SK-N-SH (cell line): Measurements from ENCODE around the gene DNASE2. TPM values are rescaled to one million over a fixed set of nuclear protein-coding genes. Genes with fewer than 3 reads are reported as not detected.

Experiments
- CTCF ChIA-PET: fragments of 300-600, 350-600 bp; formaldehyde crosslinking; extraction: SDS; loops from one replicate; lab custom pipeline; 2021; lab: Yijun Ruan, JAX
- POLR2A ChIA-PET: fragments of 350-600 bp; sonication (Branson Sonifier 250); formaldehyde crosslinking; extraction: SDS; loops from one replicate; lab custom pipeline; 2020; ENCODE audit warnings: antibody characterized with exemption, inconsistent platforms; lab: Yijun Ruan, JAX
- DNase-seq: peaks from one replicate; pipeline ENCODE4 v3.0.0; 2012
- H2AFZ ChIP-seq: fragments of 200-600 bp; sonication (generic); 2 replicates; pipeline ENCODE4 v1.8.1; 2016; ENCODE audit warnings: antibody characterized with exemption, mild to moderate bottlenecking, low read depth
- H3F3A ChIP-seq: fragments of 200-600 bp; sonication (generic); replicated peaks from 2 replicates; pipeline ENCODE3; 2016; ENCODE audit warnings: antibody characterized with exemption, mild to moderate bottlenecking; ENCODE audit not compliant: insufficient read depth
- H3K27ac ChIP-seq, 2 experiments: fragments of 200-500 bp in 1 of 2; fragments of 200-600 bp in 1 of 2; sonication (Bioruptor generic) in 1 of 2; sonication (generic), shearing (Covaris generic) in 1 of 2; 2 replicates each; pipeline versions ENCODE4 v1.5.1 to v1.6.1; 2014 to 2016; ENCODE audit warnings: low read depth in 2 of 2, inconsistent platforms in 1 of 2, low read length in 1 of 2, mild to moderate bottlenecking in 1 of 2, mixed read lengths in 1 of 2
- H3K27me3 ChIP-seq: fragments of 200-600 bp; sonication (generic), shearing (Covaris generic); 2 replicates; pipeline ENCODE4 v1.6.1; 2016; ENCODE audit warnings: mixed run types; ENCODE audit not compliant: insufficient read depth
- H3K36me3 ChIP-seq, 2 experiments: fragments of 200-500 bp in 1 of 2; fragments of 200-600 bp in 1 of 2; sonication (Bioruptor generic) in 1 of 2; sonication (generic) in 1 of 2; replicated peaks in 1 of 2; 2 replicates each; pipeline versions ENCODE3 to v1.5.1; 2014 to 2016; ENCODE audit warnings: low read length in 1 of 2, mild to moderate bottlenecking in 1 of 2; ENCODE audit not compliant: insufficient read depth in 2 of 2, control insufficient read depth in 1 of 2
- H3K4me1 ChIP-seq, 2 experiments: fragments of 200-500 bp in 1 of 2; fragments of 200-600 bp in 1 of 2; sonication (Bioruptor generic) in 1 of 2; sonication (generic), shearing (Covaris generic) in 1 of 2; 2 replicates each; pipeline versions ENCODE4 v1.5.1 to v1.6.1; 2014 to 2016; ENCODE audit warnings: low read depth in 1 of 2, low read length in 1 of 2, mixed run types in 1 of 2; ENCODE audit not compliant: insufficient read depth in 2 of 2, control insufficient read depth in 1 of 2
- H3K4me2 ChIP-seq: fragments of 200-600 bp; sonication (generic), shearing (Covaris generic); 2 replicates; pipeline ENCODE4 v1.6.1; 2017; ENCODE audit warnings: mixed run types
- H3K4me3 ChIP-seq, 2 experiments: fragments of 200-500 bp in 1 of 2; fragments of 200-600 bp in 1 of 2; sonication (Bioruptor generic) in 1 of 2; sonication (generic), shearing (Covaris generic) in 1 of 2; 2 replicates each; pipeline versions ENCODE4 v1.5.1 to v1.8.1; 2014 to 2016; ENCODE audit warnings: low read depth in 2 of 2, inconsistent platforms in 1 of 2, low read length in 1 of 2, mild to moderate bottlenecking in 1 of 2, mixed read lengths in 1 of 2, moderate library complexity in 1 of 2
- H3K79me2 ChIP-seq: fragments of 200-600 bp; sonication (generic); 2 replicates; pipeline ENCODE4 v1.8.1; 2017; ENCODE audit warnings: mild to moderate bottlenecking; ENCODE audit not compliant: insufficient read depth
- H3K9ac ChIP-seq: fragments of 200-600 bp; sonication (generic); 2 replicates; pipeline ENCODE4 v1.6.1; 2017; ENCODE audit warnings: mixed run types
- H3K9me2 ChIP-seq: fragments of 200-600 bp; sonication (generic); 2 replicates; pipeline ENCODE4 v1.6.1; 2017; ENCODE audit warnings: mixed run types
- H3K9me3 ChIP-seq: fragments of 200-600 bp; sonication (generic); 2 replicates; pipeline ENCODE4 v1.6.1; 2017; ENCODE audit warnings: mixed run types, mild to moderate bottlenecking, moderate library complexity
- H4K20me1 ChIP-seq: fragments of 200-600 bp; sonication (generic); 2 replicates; pipeline ENCODE4 v1.6.1; 2017; ENCODE audit warnings: mild to moderate bottlenecking, mixed run types; ENCODE audit not compliant: insufficient read depth
- CTCF ChIP-seq: fragments of 200-600 bp; sonication (generic); IDR thresholded peaks from 2 replicates; pipeline ENCODE4 v1.6.1; 2017; ENCODE audit warnings: antibody characterized with exemption, mild to moderate bottlenecking, moderate library complexity
- FOXJ3 ChIP-seq: sonication (generic); formaldehyde crosslinking; IDR thresholded peaks from 2 replicates; pipeline ENCODE4 v1.5.1; 2020; ENCODE audit warnings: mild to moderate bottlenecking, missing genetic modification reagents
- GABPA ChIP-seq: IDR thresholded peaks from 2 replicates; pipeline ENCODE4 v1.4.0; 2012; ENCODE audit warnings: low read depth, mild to moderate bottlenecking
- JUND ChIP-seq: IDR thresholded peaks from 2 replicates; pipeline ENCODE4 v1.4.0; 2012
- MAX ChIP-seq: IDR thresholded peaks from 2 replicates; pipeline ENCODE4 v1.4.0; 2012; ENCODE audit warnings: low read depth
- MEF2A ChIP-seq: IDR thresholded peaks from 2 replicates; pipeline ENCODE4 v1.4.0; 2012; ENCODE audit warnings: low read depth, borderline replicate concordance
- MXI1 ChIP-seq: IDR thresholded peaks from 2 replicates; pipeline ENCODE4 v1.6.1; 2012; ENCODE audit warnings: mild to moderate bottlenecking, low read depth, low read length, improper control_type of control experiment
- NFIC ChIP-seq: IDR thresholded peaks from 2 replicates; pipeline ENCODE4 v1.4.0; 2012; ENCODE audit warnings: borderline replicate concordance
- TCF12 ChIP-seq: IDR thresholded peaks from 2 replicates; pipeline ENCODE4 v1.4.0; 2012
- TEAD4 ChIP-seq: IDR thresholded peaks from 2 replicates; pipeline ENCODE4 v1.4.0; 2012; ENCODE audit warnings: mild to moderate bottlenecking, borderline replicate concordance; ENCODE audit not compliant: insufficient read depth
- WGBS: methylation state at CpG from one replicate; pipeline ENCODE4 v1.1.6; 2017; ENCODE audit warnings: low lambda C conversion rate; 5-methylcytosine and 5-hydroxymethylcytosine counted together
- polyA plus RNA-seq, 3 experiments: library from polyadenylated mRNA; depleted of rRNA; stranded (reverse); fragments of >200 nt; gene quantifications; 2 replicates each; pipeline ENCODE4 v1.2.3, GENCODE V29; 2012

The DNASE2 gene
- polyA plus RNA-seq, 1 of the 3 experiments (the other 2 are of a cell fraction), result 29.8 TPM

GRCh38 chr19:12913851-12914690 lies 32.8 kb upstream of the DNASE2 start:
- Histone ChIP-seq H3K9me2 (no peaks in the 10 kb centered on the region), H4K20me1 (no peaks in the 10 kb centered on the region), H3K27ac (peak overlapping the region in 1 of 2 experiments; percentile 78; a peak in 2 of 4 replicates), H3K4me2 (no peak overlapping the region), H3K9me3 (no peaks in the 10 kb centered on the region), H3K9ac (no peak overlapping the region), H3K4me1 (peaks cover 5 to 22% of the 10 kb centered on the region in 2 experiments; a peak in 3 of 4 replicates), H3F3A (no peaks in the 10 kb centered on the region), H3K4me3 (no peak overlapping the region), H2AFZ (no peak overlapping the region), H3K79me2 (no peaks in the 10 kb centered on the region), H3K36me3 (no peaks in the 10 kb centered on the region), H3K27me3 (no peaks in the 10 kb centered on the region)
- no peak for DNase-seq
- CTCF ChIA-PET, result interaction anchor here (0.5 to 1.9 kb wide), 8 partner anchors 12 to 89 kb away, joined by 3 to 6 read pairs (median 3); partner anchors contain the start of gene GCDH
- WGBS, result 93% methylated on average over 12 of the region's 12 CpGs
- TF ChIP-seq GABPA, result no peak
- TF ChIP-seq MEF2A, result no peak
- no peak for TF ChIP-seq MAX
- no peak for TF ChIP-seq MXI1
- POLR2A ChIA-PET, result interaction anchor here (0.7 to 1.7 kb wide), 6 partner anchors 10 to 29 kb away, joined by 3 to 7 read pairs (median 4); partner anchors contain the start of genes CALR and FARSA

- Histone ChIP-seq H3K79me2 (no peaks in the 10 kb centered on the region), H4K20me1 (no peaks in the 10 kb centered on the region), H3K27me3 (no peaks in the 10 kb centered on the region), H3F3A (no peaks in the 10 kb centered on the region), H3K9me3 (no peaks in the 10 kb centered on the region), H3K36me3 (no peaks in the 10 kb centered on the region), H3K4me3 (no peak overlapping the region), H3K9me2 (no peaks in the 10 kb centered on the region), H3K27ac (peak overlapping the region in 1 of 2 experiments; percentile 78; a peak in 2 of 4 replicates), H3K4me2 (no peak overlapping the region), H3K4me1 (peaks cover 5 to 22% of the 10 kb centered on the region in 2 experiments; a peak in 3 of 4 replicates), H3K9ac (no peak overlapping the region), H2AFZ (peak overlapping the region; percentile 5; the same call in 1 of the 2 replicates)
- no peak for TF ChIP-seq TEAD4
- 0 out of 2 replicates have a peak, but pooled peaks have one; percentile 18 for TF ChIP-seq FOXJ3 (CRISPR knock-in tag)
- TF ChIP-seq CTCF, result no peak
- no peak for TF ChIP-seq MEF2A
- 0 out of 2 replicates have a peak, but pooled peaks have one; percentile 34 for TF ChIP-seq NFIC
- TF ChIP-seq MXI1, result peak; percentile 17; the same call in 1 of the 2 replicates
- TF ChIP-seq TCF12, result no peak
- TF ChIP-seq JUND, result no peak
- ChIA-PET POLR2A (interaction anchor here (0.7 to 1.7 kb wide), 10 partner anchors 11 to 42 kb away, joined by 3 to 10 read pairs (median 4); partner anchors contain the start of genes CALR, FARSA and GCDH), CTCF (interaction anchor here (1.0 to 1.9 kb wide), 7 partner anchors 11 to 153 kb away, joined by 3 to 6 read pairs (median 4); partner anchors contain the start of gene GCDH)
- 30% methylated on average over 20 of the region's 22 CpGs for WGBS
- peak; percentile 77 for DNase-seq
Observed at GRCh38 chr19:12913011-12913561, 31.8 kb upstream of the DNASE2 start.
